GM18867 (cell line): ENCODE data around the gene CYP1A2.
"Not testable (repeated sequence)": the region's sequence is repeated elsewhere in the genome, so short reads cannot be mapped to it uniquely, and the experiment has no call there.

Experiments
- ATAC-seq: cut with Tn5 transposase; IDR thresholded peaks from one replicate; pipeline ENCODE4 v1.9.1; 2021; ENCODE audit warnings: mild to moderate bottlenecking, moderate library complexity; ENCODE audit not compliant: unreplicated experiment

The CYP1A2 gene, protein sequence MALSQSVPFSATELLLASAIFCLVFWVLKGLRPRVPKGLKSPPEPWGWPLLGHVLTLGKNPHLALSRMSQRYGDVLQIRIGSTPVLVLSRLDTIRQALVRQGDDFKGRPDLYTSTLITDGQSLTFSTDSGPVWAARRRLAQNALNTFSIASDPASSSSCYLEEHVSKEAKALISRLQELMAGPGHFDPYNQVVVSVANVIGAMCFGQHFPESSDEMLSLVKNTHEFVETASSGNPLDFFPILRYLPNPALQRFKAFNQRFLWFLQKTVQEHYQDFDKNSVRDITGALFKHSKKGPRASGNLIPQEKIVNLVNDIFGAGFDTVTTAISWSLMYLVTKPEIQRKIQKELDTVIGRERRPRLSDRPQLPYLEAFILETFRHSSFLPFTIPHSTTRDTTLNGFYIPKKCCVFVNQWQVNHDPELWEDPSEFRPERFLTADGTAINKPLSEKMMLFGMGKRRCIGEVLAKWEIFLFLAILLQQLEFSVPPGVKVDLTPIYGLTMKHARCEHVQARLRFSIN

DNA sequence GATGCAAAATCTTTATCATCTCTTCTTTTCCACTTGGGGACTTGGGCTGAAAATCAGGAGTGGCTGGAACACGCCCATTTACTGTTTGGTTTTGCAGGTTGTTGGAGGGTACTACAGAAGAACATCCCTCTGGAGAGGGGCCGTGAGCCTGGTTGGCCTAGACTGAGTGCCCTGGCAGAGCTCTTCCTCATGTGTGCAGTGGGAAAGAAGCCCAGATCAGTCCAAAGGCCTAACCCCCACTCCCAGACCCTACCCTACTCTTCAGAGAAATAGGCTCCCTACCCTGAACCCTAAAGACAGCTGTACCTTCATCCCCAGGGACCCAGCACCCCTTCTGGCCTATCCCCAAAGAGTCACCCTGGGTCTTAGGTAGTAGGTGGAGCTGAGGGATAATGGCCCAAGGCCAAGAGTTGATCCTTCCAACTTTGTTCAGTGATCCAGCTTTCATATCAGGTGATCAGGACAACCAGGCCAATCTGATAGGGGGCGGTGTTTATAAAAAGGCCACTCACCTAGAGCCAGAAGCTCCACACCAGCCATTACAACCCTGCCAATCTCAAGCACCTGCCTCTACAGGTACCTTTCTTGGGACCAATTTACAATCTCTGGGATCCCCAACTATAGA is at the start of gene CYP1A2:
TSS of gene CYP1A2 (plus strand) at position 524 of the 625 bp plus-strand sequence. CDS start 894 bp downstream, outside the sequence.
- ATAC-seq = no peak

DNA sequence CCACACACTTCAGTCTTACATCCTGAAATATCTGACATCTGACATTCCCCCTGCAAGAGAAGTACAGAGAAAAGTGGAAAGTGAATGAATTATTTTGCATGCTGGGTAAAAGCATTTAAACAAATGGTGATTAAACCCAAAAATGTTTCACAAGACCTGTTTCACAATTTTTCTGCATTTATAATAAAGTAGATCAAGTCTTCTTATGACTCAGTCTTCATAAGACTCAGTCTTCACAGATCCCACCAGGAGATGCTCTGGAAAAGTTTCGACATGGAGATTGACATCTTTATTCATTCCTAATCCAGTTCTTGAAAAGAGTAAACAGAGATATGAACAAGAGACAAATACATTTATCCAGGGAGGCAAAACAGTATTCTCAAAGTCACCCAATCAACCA is 39.6 kb upstream of the CYP1A2 start:
- no peak for ATAC-seq

DNA sequence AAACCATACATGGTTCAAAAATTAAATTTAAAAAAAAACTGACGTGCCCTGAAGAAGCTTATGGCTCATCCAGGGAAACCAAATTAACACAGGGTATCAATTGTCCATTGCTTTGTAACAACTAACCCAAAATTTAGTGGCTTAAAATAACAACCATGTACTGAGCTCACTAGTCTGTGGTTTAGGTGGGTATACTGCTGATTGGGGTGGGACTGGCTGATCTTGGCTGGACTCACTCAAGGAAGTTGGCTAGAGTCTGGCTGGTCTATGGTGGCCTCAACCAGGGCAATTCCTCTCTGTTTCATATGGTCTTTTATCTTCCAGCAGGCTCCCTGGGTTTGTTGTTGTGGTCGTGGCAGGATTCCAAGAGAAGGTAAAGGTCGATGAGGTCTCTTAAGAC is 38.8 kb upstream of the CYP1A2 start:
- no peak for ATAC-seq

DNA sequence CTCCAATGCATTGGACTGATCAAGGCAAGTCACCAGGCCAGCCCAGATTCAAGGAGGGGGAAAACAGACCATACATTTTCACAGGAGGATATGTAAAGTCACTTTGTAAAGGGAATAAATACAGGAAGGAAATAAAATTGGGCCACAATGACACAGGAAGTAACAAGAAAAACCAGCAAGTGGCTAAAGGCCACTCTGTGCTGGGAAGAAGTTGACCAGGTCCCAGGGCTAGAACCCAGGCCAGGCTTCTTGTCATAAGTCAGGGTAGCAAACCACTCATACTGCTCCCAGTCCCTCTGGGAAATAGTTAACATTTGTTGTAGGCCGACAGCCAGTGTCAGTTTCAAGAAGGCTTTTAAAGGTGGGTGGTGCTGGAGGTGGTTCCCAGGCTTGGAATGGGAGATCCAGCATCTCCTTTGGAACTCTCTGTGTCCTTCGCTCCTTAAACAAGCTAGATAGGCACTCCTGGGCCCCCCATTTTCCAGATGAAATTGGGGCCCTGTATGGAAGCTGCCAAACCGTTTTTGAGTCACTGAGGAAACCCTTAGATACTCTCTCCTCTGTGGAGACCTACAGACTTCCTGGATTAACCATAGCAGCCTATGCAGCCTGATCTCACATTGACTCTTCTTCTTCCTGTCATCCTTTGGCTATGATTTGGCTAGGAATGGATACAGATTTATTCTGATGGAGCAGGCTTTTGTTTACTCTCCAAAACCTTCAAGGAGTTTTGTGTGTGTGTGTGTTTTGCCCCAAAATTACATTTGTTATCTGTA is 38.1 kb upstream of the CYP1A2 start:
- no peak for ATAC-seq

DNA sequence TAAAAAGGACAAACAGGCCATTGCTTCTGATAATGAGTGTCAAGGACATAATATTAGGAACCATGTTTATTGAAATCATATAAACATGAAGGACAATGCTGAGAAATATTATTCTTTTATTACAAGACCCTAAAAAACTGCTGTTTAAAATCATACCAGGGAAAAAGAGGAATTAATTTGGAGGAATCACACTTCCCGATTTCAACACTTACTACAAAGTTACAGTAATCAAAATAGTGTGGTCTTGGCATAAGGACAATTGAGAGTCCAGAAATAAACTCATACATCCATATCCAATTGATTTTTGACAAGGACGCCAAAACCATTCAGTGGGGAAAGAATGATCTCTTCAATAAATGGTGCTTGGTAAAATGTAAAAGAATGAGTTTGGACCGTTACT is 36.3 kb upstream of the CYP1A2 start:
- no peak for ATAC-seq

DNA sequence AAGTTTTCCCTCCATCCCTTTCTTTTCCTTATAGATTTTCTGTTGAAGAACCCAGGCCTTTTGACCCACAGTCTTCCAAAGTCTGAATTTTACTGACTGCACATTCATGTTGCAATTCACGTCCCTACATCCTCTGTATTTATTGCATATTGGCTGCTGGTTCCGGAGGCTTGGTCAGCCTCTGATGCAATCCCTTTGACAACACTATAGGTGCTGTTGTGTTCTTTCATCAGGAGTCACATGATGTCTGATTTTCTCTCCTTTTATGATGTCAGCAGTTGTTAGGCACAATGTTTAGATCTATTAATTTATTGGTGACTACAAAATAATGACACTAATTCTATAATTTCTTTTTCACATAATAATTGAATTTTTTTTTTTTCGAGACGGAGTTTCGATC is 32.0 kb upstream of the CYP1A2 start:
- no peak for ATAC-seq

DNA sequence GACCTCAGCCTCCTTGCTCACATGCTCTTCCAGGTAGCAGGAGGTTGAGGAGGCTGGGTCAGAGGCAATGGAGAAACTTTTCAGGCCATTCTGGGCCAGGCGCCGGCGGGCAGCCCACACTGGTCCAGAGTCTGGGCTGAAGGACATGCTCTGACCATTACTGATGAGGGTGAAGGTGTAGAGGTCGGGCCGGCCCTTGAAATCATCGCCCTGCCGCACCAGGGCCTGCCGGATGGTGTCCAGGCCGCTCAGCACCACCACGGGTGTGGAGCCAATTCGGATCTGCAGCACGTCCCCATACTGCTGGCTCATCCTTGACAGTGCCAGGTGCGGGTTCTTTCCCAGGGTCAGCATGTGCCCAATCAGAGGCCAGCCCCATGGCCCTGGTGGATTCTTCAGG is 26.1 kb upstream of the CYP1A2 start:
- ATAC-seq = no peak

DNA sequence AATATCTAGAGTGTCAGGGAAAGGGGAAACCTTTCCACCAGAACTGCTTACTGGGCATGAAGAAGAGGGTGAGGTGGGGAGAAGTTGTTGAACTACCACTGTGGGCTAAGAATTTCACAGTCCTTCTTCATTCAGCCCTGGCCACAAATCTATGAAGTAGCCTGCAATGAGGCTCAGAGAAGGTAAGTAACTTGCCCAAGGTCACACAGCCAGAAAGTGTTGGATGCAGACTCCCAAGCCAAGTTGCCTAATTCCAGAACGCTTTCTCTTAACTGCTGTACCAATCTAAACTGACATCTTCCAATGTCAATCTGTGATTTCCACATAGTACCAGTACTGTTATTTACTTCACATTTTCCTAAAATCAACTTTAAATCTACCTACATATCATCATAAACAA is 25.5 kb upstream of the CYP1A2 start:
- no peak for ATAC-seq

DNA sequence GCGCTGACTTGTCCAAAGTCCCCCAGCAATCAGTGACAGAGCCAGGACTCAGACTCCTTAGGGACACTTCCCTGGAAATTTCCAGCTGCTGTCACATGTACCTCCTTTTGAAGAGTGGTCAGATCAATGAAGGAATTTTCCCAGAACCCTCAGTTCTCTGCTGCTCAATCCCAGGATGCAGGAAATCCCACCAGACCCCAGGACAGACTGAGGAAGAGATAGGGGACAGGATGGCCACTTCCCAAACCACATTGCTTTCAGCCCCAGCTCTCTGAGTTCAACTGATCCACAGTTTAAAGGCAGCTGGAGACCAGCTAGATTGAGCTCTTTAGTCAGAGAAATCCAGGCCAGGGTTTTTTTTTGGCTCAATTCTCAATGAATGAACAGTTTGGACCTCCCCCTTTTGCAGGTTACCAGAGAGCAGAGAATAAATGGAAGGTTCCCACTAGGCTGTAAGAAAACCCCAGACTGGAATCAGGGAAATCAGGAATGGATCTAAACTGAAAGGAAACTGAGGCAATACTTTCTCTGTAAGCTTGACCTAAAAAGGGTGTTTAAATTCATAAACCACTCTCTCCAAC is 24.8 kb upstream of the CYP1A2 start:
- no peak for ATAC-seq

DNA sequence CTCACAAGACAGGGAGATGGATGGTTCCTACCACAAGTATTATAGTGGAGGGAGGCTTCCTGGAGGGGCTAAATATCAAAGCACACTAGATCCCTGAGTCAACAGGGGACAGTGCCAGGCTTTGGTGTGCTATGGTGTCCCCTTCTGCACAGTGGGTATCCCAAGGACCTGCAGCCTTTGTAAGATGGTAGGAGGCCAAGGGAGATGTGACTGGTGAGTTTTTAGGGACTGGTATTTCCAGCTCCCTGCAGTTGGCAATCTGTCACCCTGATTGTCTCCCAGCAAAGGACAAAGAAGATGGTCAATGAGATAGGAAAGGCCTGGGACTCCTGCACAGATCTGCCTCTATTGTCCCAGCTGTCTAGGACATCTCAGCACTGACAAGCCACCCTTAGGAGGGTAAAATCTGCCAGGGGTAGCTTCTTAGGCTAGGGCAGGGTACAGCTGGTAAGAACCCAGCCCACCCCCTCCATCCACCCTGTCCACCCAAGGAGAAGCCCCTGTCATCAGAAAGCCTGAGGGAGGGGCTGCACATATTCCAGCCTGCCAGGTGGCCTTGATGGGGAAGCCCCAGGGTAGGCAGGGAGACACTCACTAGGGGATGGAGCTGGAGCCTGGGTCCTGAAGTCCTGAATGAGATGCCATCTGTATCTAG is 23.9 kb upstream of the CYP1A2 start:
- ATAC-seq = no peak

DNA sequence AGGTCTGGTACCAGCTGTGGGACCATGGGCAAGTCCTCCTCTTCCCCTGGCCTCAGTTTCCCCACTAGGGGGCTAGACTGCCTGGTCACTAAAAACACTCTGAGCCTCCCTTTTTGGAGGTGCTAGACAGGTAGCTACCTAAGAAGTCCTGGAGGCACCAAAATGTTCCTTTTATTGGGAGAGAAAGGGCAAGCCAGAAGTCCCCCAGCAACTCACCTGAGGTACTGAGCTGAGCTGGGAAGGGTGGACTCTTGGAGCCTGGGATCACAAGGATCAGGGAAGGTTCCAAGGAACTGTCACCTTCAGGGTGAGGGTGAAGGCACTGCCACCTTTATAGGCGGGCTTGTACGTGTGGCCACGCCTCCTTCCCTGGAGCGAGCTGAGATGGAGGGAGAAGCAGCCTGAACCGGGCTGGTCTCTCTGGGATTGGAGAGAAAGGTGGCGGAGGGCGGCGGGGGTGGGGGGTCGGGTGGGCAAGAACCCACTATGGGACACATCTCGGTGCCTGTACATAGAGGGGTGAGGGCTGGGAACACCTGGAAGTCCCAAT is 23.3 kb upstream of the CYP1A2 start, which contains the start of gene CYP1A1:
TSS of gene CYP1A1 (minus strand) at position 304 of the 550 bp plus-strand sequence. CDS start 2,431 bp downstream, outside the sequence.
- peak; percentile 24 for ATAC-seq

DNA sequence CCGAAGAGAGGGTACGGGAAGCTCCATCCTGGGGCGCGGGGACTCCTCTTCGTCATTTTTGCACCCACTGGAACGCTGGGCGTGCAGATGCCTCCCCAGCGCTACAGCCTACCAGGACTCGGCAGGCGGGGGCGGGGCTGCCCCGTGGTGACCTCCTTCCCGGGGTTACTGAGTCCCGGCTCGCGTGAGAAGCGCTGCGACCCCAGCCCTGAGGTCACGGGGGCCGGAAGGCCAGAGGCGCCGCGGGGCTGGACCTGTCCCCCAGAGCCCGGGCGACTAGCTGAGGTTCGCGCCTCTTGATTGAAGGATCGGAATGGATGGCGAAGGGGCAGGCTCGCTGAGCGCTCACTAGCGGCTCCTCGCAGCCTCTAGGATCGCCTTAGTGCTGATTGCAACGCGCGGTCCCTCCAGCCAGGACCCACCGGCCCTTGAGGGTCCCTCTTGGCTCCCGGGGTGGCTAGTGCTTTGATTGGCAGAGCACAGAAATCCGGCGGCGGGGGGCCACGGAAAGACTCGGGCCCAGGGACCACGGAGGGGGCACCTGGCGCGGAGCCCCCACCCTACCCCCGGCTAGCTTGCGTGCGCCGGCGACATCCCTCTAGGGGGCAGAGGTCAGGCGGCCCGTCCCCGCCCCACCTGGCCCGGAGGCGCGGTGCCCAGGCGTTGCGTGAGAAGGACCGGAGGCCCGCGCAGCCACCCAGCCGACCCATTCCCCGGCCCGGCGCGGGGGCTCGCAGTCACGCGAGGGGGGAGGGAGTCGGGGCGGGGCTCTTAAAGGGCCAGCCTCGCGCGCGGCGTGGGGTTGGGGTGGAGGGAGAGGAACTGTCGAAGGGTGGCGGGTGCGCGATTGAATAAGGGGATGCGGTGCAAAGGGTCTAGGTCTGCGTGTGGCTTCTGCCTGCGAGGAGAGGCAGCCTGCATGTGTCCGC is 22.5 kb upstream of the CYP1A2 start:
- peak; percentile 37 for ATAC-seq

DNA sequence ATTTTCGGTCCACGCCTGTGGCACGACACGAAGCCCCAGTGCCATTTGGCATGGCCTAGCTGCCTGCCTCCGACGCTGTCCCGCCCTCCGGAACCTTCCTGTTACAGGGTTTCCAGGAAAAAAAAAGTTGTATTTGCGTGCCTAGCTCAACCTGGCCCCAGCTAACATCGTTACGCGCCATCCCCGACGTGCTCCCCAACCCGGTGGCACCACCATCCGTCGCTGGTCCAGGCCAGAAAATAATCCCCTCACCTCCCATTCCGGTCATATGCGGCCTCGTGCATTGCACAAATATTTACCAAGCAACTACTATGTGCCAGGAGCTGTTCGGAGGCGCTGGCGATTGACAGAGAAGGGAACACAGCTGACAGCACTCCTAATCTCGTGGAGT is 21.9 kb upstream of the CYP1A2 start:
- ATAC-seq = no peak

DNA sequence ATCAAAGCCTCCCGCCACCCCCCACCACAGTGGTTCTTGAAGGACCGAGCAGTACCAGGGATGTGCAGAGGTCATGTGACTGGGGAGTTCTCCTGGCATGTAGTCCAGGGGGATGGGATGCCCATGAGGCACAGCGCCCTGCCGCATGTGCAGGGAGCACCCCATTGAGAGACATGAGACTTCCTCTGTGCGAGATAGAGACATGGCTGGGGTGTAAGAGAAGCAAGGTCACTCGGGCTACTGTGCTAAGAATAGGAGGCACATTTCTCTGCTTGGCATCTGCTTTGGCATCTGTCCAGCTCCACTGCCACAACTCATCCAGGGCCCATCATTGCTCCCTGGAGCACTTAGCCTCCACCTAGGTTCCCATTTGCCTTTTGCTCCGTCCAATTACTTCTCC is 20.9 kb upstream of the CYP1A2 start:
- no peak for ATAC-seq

DNA sequence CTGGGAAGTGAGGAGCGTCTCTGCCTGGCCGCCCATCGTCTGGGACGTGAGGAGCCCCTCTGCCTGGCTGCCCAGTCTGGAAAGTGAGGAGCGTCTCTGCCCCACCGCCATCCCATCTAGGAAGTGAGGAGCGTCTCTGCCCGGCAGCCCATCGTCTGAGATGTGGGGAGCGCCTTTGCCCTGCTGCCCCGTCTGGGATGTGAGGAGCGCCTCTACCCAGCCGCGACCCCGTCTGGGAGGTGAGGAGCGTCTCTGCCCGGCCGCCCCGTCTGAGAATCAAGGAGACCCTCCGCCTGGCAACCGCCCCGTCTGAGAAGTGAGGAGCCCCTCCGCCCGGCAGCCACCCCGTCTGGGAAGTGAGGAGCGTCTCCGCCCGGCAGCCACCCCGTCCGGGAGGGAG is 19.9 kb upstream of the CYP1A2 start:
- ATAC-seq = not testable (repeated sequence)

DNA sequence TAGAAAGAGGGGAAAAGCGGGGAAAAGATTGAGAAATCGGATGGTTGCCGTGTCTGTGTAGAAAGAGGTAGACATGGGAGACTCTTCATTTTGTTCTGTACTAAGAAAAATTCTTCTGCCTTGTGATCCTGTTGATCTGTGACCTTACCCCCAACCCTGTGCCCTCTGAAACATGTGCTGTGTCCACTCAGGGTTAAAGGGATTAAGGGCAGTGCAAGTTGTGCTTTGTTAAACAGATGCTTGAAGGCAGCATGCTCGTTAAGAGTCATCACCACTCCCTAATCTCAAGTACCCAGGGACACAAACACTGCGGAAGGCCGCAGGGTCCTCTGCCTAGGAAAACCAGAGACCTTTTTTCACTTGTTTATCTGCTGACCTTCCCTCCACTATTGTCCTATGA is 19.3 kb upstream of the CYP1A2 start:
- not testable (repeated sequence) for ATAC-seq

DNA sequence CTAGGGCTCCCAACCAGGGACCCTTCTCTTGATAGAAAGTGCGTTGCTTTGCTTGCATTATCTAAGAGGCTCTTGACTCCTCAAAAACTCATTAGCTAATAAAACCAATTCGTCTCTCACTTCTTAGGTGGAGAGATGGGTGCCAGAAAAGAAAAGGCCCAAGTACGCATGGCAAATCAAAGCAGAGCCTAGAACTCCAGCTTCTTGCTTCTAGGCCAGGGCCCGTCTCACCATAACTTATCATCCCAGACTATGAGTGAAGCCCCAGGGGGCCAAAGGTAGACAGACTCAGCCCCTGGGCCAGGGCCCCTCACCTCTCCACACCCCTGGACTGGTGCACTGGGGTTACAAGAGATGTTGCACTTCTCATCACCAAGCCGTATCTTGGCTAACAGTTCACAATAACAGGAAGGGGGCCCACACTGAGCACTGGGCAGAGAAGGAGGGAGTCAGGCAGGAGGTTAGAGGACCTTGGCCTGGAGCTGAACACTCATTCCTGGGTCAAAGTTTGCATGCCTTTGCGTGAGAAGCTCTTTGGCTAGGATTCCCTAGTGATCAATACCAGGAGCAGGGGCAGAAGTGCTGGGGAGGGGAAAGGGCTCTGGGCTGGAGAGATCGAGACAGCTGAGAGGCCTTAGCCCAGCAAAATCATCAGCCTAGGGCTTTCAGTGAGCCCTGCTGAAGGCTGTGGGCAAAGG is 17.9 kb upstream of the CYP1A2 start:
- no peak for ATAC-seq

DNA sequence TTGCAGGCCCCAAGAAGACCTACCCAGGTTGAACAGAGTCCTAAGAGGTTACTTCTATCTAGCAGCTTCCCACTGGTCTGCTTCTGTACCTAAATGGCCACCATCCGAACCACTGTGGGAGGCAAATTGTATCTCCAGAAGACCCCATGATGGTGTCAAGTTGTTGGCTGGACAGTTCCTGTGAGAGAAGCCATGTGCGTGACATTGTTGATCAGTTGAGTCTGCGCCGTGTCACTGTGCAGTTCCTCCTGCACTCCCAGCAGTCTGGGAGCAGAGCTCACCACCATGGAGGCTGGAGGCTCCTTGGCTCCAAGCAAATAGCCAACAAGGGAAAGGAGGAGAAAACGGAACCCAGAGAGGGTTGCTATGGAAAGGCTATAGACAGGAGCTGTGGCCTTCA is 15.8 kb upstream of the CYP1A2 start:
- no peak for ATAC-seq

DNA sequence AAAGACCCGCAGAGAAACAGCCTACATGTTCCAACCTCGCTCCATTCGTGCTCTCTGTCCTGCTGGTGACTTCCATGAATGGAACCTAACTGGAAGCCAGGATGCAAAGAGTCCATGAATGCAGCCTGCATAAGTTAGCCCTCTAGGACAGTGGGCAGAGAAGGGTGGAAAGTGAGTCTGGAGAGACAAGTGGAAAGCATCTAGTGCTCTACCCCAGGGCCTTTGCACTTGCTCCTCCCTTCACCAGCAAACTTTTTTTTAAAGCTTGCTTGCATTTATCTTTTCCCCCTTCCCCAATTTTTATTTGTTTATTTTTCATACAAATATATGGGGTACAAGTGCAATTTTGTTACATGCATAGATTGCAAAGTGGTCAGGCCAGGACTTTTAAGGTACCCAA is 15.4 kb upstream of the CYP1A2 start:
- no peak for ATAC-seq
